ENCODE data around the gene CCL24.
"Not testable (repeated sequence)": the region's sequence is repeated elsewhere in the genome, so short reads cannot be mapped to it uniquely, and the experiment has no call there.

CCL24 gene

DNA sequence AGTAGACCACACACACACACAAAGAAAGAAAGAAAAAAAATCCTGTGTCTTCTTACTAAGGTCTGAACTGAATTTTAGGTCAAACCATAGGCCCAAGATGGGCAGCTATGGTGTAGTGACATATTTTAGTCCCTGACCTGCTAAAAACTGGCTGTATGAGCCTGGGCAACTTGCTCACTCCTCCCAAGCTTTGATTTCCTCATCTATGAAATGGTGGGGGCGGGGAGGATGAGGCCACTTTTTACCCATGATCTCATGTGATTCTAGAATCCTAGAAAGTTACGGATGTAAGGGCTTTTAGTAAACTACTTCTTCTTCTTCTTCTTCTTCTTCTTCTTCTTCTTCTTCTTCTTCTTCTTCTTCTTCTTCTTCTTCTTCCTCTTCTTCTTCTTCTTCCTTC, 6.1 kb upstream of the CCL24 start:
- no peak for DNase-seq (ENCODE audit: low read depth in 2 of 2)

DNA sequence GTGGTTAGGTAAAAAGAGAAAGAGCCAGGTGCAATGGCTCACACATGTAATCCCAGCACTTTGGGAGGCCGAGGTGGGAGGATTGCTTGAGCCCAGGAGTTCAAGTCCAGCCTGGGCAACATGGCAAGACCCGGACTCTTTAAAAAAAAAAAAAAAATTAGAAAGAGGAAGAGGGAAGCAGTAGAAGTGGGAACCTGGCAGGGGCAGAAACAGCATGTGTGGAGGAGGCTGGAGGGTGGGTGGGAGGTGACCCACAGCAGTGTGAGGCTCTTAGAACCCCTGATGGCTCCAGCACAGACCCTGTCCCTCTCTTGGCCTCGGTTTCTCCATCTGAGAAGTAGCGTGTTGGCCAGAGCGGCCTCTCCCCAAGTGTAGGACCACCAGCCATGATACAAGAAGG, 4.9 kb upstream of the CCL24 start:
- DNase-seq (ENCODE audit: low read depth in 2 of 2) = no peak

DNA sequence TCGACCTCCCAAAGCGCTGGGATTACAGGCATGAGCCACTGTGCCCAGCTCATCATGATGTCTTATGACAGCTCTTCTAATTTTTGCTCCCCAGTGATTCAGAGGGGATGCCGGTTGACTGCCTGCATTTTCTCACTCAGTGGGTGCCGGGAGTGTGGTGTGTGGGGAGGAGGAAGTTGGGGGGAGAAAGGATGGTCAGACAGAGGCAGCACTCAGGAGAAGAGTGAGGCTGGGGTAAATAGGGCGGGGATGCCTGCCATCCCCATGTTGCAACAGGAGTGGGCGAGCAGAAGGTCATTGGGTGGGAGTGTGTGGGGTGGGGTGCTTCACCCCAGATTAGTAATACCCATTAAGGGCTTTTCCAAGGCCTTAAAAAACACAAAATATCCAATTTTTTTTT, 3.5 kb upstream of the CCL24 start:
- no peak for DNase-seq (ENCODE audit: low read depth in 2 of 2)

DNA sequence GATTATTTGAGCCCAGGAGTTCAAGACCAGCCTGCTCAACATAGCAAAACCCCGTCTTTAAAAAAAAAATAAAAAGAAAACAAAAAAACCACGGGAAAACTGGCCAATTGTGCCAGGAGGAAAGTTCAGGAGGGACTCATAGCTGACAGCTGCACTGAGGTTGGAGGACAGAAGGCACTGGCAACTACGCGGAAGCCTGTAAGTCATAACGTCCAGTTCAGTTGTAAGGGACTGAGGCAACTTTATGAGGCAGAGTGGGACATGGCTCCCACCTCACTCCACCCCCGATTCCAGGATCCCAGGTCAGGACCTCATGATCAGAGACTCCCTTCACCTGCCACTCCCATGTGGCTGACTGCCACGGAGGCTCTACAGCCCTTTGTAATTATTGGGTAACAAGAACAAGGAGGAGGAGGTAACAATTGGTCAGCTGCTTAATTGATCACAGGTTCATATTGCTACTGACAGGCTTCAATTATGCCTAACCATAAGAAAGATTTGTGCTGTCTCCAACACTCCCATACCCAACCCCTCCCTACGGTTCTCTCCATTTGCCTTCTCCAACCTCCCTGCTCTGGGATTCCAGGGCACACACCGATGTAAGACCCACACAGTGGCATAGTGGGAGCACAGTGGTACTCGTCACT, 1.9 kb upstream of the CCL24 start:
- DNase-seq (ENCODE audit: low read depth in 2 of 2) = no peak

DNA sequence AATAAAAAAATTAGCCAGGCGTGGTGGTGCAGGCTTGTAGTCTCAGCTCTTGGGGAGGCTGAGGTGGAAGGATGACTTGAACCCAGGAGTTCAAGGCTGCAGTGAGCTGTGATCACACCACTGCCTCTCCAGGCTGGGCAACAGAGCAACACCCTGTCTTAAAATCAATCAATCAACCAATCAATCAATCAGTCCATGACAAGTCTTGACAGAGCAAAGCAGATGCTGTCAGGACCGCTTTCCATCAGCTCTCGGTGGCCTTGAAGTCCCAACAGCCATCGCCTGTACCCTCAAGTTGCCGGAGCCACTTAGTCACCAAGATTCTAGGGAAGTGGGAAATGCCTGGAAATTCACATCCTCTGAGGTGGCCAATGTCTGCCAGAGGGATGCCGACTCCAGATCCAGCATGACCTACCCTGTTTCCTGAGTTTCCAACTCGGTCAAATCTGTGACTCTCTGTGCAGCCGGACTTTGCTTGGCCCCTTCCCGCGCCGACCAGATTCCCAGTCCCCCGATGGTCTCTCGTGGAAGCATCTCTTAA, 871 bp upstream of the CCL24 start:
- DNase-seq (ENCODE audit: low read depth in 2 of 2) = no peak

DNA sequence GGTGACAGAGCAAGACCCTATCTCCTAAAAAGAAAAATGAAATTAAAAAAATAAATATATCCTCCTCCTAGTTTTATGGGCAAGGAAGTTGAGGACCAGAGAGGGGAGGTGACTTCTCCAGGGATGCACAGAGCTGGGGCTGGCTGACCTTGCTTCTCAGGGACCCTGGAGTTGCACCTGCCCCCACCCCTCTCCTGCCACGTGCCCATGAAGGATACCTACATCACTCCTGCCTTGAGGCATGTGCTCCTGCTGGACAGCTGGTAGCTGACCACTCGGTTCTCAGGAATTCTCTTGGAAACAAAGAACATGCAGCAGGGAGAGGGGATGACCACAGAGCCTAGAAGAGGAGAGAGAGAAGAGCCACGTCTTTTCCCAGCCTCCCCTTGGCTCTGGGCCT, 522 bp downstream of the CCL24 start:
- DNase-seq (ENCODE audit: low read depth in 2 of 2) = no peak

DNA sequence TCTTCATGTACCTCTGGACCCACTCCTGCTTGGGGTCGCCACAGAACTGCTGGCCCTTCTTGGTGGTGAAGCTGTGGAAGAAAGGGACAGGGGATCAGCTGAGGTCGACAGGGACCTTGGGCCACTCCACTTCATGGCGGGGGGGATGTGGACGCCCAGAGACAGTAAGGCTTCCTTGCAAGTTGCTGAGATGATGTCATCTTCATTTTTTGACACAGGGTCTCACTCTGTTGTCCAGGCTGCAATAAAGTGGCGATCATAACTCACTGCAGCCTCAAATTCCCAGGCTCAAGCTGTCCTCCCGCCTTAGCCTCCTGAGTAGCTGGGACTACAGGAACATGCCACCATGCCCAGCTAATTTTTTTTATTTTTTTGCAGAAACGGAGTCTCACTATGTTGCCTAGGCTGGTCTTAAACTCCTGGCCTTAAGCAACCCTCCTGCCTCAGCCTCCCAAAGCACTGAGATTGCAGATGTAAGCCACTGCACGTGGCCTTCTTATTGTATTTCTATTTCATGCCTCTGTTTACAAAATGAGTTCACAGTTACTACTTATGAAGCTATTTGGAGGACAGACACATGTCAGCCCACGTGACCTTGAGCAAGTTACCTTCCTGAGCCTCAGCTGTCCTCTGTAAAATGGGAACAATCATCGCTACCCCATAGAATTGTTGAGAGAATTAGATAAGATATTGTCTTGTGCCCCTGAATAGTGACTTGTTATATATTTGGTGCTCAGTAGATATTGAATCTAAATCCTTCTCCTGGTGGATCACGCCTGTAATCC, 1.5 kb downstream of the CCL24 start:
- DNase-seq (ENCODE audit: low read depth in 2 of 2) = no peak

DNA sequence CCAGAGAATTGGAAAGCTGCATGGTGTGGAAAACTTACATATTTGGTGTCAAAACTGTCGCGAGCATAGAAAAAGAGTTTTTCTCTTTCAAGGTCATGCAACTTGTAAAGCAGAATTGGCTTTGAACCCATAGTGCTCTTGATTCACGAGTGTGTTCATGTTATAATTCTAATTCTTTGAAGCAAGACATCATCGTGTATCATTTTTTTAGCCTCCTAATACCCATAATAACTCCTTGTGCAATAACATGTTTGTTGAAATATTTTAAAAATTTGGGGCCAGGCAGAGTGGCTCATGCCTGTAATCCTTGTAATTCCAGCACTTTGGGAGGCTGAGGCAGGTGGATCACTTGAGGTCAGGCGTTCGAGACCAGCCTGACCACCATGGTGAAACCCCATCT, 4.2 kb downstream of the CCL24 start:
- no peak for DNase-seq (ENCODE audit: low read depth in 2 of 2)

DNA sequence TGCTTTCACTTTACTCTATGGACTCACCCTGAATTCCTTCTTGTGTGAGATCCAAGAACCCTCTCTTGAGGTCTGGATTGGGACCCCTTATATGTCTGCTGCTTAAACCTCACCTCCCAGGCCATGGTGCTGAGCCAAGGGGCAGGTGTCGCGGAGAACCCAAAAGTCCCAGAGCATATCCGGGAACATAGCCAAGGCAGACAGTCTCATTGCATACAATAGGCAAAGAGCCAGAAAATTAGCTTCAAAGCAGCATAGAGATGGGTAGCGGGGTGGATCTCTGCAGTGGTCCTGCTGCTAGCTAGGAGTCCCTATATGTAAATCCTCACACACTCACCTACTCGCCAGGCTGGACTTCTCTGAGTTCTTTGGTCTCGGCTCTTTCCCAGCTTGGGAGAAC, 5.5 kb downstream of the CCL24 start:
- DNase-seq (ENCODE audit: low read depth in 2 of 2) = no peak

DNA sequence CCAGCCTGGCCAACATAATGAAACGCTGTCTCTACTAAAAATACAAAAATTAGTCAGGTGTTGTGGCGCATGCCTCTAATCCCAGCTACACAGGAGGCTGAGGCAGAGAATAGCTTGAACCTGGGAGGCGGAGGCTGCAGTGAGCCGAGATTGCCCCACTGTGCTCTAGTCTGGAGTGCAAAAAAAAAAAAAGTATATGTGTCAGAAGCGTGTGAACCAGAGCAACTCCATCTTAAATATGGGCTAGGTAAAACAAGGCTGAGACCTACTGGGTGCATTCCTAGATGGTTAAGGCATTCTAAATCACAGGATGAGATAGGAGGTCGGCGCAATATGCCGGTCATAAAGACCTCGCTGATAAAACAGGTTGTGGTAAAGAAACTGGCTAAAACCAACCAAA, 6.2 kb downstream of the CCL24 start:
- DNase-seq (ENCODE audit: low read depth in 2 of 2) = no peak

DNA sequence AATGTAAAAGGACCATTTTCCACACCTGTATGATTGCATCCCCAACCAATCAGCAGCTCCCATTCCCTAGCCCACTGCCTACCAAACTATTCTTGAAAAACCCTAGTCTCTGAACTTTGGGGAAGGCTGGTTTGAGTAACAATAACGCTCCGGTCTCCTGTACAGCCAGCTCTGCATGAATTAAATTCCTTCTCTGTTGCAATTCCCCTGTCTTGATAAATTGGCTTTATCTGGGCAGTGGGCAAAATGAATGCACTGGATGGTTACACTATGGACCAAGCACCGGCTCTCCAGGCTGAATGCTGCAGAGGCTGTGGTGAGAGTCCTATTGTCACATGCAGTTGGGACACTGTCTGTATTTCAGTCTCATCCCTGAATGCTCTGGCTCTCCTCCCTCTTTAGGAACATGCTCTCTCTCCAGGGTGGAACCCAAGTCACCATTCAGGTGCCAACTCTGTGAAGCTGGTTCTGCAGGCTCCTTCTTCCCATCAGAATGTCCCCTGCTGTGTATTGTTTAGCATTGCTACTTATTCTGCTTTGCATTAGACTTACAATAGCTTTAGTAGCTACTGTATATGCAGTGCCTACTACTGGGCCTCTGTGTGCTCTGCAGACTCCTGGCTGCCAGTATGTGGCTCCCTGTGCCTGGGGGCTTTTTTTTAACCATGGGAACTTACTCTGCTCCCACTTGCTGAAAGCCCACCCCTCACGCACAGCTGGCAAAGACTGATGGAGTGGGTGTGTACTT, 6.9 kb downstream of the CCL24 start:
- DNase-seq (ENCODE audit: low read depth in 2 of 2) = no peak

DNA sequence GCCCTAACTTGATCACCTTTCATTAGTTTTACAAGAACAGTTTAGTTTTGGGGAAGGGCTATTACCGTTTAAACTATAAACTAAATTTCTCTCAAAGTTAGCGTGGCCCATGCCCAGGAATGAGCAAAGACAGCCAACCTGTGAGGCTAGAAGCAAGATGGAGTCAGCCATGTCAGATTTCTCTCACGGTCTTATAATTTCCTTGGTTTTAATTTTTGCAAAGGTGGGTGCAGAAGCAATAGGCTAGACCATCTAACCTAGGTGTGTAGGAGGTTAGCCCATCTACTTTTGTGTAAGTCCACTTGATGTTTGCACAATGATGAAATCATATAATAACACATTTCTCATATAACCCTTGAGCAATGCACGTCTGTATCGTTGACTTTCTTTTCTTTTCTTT, 8.9 kb downstream of the CCL24 start:
- no peak for DNase-seq (ENCODE audit: low read depth in 2 of 2)

DNA sequence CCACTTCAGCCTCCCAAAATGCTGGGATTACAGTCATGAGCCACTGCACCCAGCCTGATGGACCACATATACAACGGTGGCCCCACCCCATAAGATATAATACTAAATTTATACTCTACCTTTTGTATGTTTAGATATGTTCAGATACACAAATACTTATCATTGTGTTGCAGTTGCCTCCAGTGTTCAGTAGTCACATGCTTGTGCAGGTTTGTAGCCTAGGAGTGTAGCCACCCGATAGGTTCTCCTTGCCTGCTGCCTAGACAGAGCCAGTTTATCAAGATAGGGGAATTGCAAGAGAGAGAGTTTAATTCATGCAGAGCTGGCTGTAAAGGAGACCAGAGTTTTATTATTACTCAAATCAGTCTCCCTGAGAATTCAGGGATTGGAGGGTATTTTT, 9.6 kb downstream of the CCL24 start:
- no peak for DNase-seq (ENCODE audit: low read depth in 2 of 2)

DNA sequence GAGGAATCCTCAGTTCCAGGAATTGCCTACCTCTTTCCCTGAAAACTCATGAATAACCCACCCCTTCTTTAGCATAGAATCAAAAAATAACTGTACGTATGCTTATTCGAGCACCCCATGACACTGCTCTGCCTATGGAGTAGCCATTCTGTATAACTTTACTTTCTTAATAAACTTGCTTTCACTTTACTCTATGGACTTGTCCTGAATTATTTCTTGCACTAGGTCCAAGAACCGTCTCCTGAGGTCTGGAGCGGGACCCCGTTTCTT, 11.1 kb downstream of the CCL24 start:
- no peak for DNase-seq (ENCODE audit: low read depth in 2 of 2)

DNA sequence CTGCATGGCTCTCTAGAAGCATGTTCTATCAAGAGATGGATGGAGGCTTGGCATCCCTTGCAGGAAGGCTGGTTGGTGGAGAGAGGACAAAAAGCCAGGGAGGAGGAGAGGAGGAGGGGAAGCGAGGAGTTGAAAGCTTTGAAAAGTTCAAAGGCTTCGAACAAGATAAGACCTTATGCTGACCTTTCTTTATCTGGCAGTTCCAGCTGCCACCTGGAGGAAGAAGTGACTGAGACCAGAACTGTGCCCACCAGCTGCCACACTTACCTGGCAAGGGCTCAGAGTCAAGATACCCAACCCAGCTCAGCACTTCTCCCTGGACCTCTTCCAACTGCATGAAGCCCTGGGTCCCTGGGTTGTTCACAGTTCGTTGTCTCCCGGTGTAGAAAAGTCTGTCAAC, 14.8 kb downstream of the CCL24 start:
- no peak for DNase-seq (ENCODE audit: low read depth in 2 of 2)

DNA sequence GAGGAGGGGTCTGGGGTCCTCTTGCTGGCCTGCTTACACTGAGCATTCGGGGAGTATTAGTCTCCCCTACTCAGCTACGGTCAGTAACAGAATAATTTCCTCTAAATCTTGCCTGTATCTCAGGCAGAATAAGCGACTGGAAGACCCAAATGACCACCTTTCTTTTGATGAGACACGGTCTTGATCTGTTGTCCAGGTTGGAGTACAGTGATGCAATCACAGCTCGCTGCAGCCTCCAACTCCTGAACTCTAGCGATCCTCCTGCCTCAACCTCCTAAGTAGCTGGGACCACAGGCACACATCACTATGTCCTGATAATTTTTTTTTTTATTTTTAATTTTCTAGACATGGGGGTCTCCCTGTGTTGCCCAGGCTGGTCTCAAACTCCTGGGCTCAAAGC, 17.2 kb downstream of the CCL24 start:
- DNase-seq (ENCODE audit: low read depth in 2 of 2) = no peak

DNA sequence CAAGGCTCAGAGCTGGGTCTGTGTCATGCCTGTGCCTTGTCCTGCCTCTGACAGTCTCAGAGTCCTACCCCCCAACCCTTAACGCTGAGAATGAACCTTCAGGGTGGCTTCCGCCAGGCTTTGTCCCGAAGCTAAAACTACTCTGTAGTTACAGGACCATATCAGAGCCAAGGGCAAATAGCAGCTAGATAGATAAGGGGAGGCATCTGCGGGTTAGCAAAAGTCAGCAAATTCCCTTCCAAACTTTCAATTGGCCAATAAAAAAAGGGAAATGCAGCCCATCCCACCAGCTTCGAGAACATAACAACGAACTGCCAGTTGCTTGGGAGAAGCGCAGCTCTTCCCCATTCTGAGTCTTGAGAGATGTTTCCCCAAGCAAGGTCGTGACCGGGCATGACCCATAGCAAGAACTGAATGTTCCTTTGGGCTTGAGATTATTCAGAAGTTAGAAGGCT, 17.7 kb downstream of the CCL24 start:
- DNase-seq (ENCODE audit: low read depth in 2 of 2) = no peak

DNA sequence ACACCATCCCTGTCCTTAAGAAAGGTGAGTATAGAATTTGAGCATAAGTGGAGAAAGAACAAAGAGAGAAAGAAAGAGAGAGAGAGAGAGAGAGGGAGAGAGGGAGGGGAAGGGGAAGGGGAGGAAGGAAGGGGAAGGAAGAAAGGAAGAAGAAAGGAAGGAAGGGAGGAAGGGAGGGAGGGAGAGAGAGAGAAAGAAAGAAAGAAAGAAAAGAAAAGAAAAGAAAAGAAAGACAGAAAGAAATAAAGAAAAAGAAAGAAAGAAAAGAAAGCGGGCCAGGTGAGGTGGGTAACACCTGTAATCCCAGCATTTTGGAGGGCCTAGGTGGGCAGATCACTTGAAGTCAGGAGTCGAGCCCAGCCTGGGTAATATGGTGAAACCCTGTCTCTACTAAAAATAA, 19.9 kb downstream of the CCL24 start:
- DNase-seq (ENCODE audit: low read depth in 2 of 2) = no peak

DNA sequence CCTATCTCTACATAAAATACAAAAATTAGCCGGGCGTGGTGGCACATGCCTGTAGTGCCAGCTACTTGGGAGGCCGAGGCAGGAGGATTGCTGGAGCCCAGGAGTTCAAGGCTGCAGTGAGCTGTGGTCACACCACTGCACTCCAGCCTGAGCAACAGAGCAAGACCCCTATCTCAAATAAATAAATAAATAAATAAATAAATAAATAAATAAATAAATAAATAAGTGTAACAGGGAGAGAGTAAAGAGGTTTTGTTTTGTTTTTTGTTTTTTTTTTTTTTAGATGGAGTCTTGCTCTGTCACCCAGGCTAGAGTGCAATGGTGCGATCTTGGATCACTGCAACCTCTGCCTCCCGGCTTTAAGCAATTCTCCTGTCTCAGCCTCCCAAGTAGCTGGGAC, 21.0 kb downstream of the CCL24 start:
- DNase-seq (ENCODE audit: low read depth in 2 of 2) = not testable (repeated sequence)

DNA sequence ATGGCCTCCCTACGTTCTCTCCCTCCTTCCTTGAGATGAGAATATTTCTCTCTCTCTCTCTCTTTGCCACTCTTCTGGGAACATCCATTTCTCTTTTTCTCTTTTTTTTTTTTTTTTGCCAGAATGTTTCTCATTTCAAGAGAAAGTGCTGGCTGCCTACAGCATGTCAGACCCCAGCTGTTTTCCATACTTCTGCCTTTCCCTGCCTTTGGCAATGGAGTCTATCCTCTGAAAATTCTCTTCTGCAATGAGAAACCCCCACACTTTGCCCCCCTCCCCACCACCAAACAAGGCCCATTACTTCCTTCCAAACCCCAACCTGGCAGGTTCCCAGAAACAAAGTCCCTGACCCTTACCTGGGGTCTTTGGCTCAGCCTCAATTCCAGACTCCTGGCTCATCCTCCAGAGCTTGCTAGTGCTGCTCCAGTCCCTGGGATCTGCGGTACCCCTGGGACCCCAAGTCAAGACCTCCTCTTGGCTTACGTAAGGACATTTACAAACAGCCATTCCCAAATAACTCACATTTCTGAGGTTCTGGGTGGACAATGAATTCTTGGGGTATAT, 24.2 kb downstream of the CCL24 start:
- DNase-seq (ENCODE audit: low read depth in 2 of 2) = no peak

DNA sequence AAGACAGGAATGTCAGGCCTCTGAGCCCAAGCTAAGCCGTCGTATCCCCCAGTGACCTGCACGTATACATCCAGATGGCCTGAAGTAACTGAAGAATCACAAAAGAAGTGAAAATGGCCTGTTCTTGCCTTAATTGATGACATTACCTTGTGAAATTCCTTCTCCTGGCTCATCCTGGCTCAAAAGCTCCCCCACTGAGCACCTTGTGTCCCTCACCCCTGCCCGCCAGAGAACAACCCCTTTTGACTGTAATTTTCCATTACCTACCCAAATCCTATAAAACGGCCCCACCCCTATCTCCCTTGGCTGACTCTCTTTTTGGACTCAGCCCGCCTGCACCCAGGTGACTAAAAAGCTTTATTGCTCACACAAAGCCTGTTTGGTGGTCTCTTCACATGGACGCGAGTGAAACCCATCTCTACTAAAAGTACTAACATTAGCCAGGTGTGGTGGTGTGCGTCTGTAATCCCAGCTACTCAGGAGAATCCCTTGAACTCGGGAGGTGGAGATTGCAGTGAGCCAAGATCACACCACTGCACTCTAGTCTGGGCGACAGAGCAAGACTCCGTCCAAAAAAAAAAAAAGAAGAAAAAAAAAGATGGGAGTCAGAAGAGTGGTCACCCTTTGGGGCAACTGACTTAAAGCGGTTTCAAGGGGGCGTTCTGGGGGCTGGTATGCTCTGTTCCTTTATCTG, 25.3 kb downstream of the CCL24 start:
- not testable (repeated sequence) for DNase-seq (ENCODE audit: low read depth in 2 of 2)

DNA sequence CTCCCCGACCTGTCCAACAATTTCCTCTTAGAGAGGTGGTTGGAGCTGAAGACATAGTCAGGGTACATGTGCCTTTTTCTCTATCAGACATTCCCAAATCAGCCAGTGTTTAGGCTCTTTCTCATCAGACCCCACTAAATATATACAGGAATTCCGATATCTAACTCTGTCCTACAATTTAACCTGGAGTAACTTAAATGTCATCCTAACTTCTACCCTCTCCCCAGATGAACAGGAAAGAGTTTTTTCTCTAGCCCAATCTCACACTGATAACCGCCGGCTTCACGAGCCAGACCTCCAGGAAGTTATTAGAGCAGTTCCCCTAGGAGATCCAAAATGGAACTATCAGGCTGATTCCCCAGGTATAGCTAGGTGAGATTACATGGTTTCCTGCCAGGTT, 30.5 kb downstream of the CCL24 start:
- not testable (repeated sequence) for DNase-seq (ENCODE audit: low read depth in 2 of 2)

Measured in fibroblast of skin of left quadriceps (primary cell).